A204.1 (cell line): ENCODE data around the gene RCE1.
"Not testable (repeated sequence)": the region's sequence is repeated elsewhere in the genome, so short reads cannot be mapped to it uniquely, and the experiment has no call there.

Source experiments
- FAIRE-seq: peaks from 2 replicates; lab custom pipeline; 2012; peaks lifted over from hg19 to GRCh38; lab: Jason Lieb, UNC

Gene RCE1

GRCh38 chr11:66842896-66843775 is at the start of gene RCE1:
RCE1 (plus strand) TSS chr11:66843441; CDS start chr11:66843456, 15 bp downstream.
- FAIRE-seq = no peak

GRCh38 chr11:66799815-66800214 is 43.4 kb upstream of the RCE1 start:
- not testable (repeated sequence) for FAIRE-seq

DNA sequence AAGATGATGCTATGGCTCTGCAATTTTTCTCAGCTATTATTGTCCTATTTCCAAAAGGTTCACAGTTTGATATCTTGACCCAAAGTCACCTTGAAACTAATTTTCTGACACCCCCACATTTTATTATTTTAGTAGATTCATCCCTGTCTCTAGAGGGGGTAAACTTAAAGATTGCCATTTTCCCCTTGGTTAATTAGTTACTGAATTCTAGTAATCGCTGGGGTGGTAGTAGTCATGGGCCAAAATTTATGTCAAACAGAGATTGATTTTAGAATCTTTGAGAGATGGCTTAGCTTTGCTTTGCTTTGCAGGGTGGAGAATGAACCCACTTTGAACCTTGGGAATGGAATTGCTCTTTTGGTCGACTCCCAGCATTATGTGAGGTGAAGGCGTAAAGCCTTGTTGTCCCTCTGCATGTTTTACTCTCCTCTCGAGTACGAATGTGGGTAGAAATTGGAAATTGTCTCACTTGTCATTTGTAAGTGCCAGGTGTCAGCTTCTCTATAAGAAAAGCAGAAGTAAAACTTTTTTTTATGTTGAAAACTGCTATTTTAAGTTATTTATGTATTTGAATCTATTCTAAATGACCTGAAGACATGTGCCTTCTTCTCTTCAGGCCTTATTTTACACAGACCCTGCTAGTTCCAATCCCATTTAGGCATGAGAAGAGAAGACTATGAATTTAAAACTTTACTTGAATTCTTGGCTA is 42.4 kb upstream of the RCE1 start:
- FAIRE-seq = no peak

GRCh38 chr11:66809592-66809991 is 33.6 kb upstream of the RCE1 start:
- FAIRE-seq = no peak

DNA sequence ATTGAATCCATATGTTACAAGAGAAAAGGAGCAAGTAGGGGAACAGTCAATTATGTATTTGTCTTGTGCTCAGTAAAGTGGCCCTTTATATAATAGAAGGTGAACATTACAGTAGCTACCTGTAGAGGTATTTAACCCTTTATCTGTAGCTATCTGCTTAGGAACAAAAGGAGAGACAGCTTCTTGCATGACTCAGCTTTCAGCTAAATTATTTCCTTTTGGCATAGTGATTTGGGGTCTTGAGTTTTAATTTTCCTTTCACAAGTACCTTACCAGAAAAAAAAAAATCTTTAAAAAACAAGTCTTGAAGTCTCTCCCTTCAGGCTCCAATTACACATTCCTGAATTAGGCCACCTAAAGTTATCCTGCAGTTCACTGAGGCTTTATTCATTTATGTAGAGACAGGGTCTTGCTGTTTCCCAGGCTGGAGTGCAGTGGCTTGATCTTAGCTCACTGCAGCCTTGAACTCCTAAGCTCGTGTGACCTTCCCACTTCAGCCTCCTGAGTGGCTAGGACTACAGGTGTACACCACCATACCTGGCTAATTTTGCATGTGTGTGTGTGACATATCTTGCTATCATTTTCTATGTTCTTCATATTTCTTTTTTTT is 32.6 kb upstream of the RCE1 start:
- no peak for FAIRE-seq

DNA sequence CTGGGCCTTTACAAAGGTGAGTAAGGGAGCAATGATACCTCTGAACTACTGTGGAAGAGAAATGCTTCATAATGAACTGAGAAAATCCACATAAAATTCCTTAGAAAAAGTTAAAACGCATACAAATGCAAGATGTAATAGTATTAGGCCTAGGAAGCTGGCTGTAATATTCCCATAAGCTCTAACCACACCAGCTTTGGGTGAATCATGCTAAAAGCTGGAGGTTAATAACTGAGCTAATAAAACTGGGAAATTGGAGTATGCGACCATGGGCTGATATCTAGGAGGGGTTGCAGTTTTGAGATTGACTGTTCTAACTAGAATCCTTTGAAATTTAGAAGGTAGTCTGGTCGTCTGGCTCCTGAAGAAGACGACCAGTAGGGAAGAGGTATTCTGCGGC is 28.6 kb upstream of the RCE1 start:
- FAIRE-seq = no peak

- FAIRE-seq = no peak
Observed at GRCh38 chr11:66815646-66816045, 27.6 kb upstream of the RCE1 start.

DNA sequence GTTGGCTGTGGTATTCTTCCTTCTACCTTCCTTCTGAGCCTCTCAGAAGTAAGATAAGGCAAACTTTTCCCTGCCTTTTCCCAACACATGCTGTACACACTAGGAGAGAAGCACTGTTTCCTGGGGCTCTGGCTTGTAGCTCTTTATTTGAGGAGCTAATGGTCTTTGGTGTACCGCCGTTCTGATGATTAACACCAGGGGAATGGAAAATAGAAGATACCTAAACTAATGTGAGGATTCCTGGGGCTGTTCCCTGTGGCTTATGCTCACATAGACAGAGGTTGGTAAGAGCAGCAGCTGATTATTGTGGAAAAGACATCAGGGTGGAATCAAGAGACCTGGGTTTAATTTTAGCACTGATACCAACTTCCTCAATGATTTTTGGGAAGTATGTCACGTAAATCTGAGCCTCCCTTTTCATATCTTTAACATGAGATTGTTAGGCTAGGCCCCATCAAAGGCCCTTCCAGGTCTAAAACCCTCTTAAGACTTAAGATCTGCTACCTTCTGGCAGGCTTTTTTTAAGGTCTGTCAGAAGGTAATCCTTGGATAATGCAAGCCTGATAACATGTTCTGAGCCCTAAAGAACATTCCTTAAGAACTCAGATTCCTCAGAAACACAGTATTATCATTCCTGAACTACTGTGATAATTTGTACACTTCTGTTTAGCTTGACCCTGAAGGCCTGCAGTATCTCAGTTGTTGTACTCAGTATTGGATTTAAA is 24.8 kb upstream of the RCE1 start:
- FAIRE-seq = no peak

GRCh38 chr11:66820381-66820780 is 22.9 kb upstream of the RCE1 start:
- FAIRE-seq = no peak

DNA sequence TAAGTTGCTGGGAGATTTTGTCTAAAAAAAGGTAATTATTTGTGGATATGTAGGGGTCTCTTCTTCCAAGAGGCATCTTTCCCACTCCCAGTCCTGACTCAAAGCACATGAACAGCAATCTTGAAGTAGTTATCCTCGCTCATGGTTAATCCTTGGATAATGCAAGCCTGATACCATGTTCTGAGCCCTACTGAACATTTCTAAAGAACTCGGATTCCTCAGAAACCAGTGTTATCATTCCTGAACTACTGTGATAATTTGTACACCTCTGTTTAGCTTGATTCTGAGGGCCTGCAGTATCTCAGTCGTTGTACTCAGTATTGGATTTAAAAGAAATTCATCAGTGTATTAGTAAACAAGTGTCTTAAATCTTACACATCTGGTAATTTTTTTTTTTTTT is 22.3 kb upstream of the RCE1 start:
- no peak for FAIRE-seq

DNA sequence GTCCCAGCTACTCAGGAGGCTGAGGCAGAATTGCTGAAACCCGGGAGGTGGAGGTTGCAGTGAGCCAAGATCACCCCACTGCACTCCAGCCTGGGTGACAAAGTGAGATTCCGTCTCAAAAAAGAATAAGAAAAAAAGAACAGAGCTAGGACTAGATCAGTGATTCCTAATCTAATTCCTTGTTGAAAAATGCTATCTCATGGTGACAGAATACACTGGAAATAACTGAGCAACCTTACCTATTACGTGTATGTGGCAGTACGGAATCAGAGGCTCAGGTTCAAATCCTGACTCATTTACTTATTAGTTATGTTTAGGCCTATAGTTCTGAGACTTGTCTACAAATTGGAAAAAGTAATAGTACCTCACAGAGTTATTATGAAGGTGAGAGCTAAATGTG is 19.5 kb upstream of the RCE1 start:
- FAIRE-seq = no peak

DNA sequence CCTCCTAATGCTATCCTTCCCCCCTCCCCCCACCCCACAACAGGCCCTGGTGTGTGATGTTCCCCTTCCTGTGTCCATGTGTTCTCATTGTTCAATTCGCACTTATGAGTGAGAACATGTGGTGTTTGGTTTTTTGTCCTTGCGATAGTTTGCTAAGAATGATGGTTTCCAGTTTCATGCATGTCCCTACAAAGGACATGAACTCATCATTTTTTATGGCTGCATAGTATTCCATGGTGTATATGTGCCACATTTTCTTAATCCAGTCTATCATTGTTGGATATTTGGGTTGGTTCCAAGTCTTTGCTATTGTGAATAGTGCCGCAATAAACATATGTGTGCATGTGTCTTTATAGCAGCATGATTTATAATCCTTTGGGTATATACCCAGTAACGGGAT is 18.7 kb upstream of the RCE1 start:
- not testable (repeated sequence) for FAIRE-seq

GRCh38 chr11:66834539-66834845 is 8.7 kb upstream of the RCE1 start:
- no peak for FAIRE-seq

- no peak for FAIRE-seq
Observed at GRCh38 chr11:66834943-66835342, 8.3 kb upstream of the RCE1 start.

DNA sequence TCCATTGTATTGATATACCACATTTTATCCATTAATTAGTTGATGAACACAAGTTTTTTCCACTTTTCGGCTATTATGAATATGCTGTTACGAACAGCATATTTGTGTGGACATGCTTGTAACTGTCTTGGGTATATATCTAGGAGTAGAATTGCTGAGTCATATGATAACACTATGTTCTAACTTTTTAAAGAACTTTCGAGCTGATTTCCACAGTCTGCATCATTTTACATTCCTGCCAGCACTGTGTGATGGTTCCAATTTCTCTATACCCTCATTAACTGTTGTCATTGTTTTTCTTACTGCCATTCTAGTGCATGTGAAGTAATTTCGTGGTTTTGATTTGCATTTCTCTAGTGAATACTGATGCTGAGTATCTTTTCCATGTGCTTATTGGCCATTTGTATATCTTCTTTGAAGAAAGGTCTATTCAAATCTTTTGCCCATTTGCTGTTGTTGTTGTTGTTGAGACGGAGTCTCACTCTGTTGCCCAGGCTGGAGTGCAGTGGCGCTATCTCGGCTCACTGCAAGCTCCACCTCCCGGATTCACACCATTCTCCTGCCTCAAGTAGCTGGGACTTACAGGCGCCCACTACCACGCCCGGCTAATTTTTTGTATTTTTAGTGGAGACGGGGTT is 7.4 kb upstream of the RCE1 start:
- no peak for FAIRE-seq

GRCh38 chr11:66840317-66841091 is 2.7 kb upstream of the RCE1 start:
- FAIRE-seq = no peak

DNA sequence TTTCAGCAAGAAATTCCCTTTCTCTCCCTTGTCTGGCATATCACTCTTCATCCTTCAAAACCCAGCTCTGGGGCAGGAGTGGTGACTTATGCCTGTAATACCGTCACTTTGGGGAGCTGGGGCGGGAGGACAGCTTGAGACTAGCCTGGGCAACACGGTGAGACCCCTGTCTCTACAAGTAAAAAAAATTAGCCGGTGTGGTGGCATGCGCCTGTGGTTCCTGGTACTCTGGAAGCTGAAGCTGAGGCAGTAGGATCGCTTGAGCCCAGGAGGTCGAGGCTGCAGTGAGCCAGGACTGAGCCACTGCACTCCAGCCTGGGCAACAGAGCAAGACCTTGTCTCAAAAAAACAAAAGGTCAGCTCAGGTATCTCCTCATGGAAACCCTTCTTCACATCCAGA is 1.4 kb upstream of the RCE1 start:
- no peak for FAIRE-seq

DNA sequence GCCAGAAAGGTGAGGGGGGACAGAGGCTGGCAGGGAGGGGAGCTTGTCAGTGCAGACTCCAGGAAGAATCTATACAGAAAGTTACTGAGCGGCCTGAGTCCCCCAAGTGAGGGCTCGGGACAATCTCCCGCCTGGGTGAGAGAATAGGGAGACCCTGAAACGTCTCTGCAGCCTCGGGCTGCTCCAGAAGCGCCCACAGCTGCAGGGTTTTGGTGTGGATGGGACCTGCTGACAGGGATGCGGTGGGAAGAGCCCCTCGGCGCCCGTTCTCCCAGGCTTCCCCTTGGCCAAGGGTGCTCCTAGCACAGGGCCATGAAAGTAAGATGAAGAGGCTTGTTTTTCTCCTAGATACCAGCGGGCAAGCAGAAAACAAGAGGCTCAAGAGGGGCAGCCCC is 743 bp upstream of the RCE1 start:
- no peak for FAIRE-seq

DNA sequence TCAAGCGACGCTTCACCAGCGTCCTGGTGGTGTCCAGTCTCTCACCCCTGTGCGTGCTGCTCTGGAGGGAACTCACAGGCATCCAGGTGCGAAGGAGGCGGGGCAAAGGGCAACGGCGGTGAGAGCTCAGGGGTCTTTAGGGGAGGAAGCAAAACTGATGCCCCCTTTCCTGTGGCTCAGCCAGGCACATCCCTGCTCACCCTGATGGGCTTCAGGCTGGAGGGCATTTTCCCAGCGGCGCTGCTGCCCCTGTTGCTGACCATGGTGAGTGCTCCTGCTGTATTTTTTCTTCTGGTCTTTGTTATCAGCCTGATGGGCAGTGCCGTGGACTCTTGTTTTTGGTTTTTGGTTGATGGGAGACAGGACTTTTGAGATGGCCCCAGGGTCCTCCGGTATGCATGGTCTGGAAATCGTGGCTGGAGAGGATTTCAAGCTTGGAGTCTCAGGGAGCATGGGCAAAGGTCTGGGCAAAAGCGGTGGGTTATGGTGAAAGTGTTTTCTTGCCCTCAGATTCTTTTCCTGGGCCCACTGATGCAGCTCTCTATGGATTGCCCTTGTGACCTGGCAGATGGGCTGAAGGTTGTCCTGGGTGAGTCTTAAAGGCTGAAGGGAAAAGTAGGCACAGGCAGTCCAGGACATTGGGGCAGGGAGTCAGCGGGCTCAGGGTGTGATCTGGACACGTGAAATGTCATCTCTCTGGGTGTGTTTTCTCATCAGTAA is 695 bp downstream of the RCE1 start:
- no peak for FAIRE-seq

DNA sequence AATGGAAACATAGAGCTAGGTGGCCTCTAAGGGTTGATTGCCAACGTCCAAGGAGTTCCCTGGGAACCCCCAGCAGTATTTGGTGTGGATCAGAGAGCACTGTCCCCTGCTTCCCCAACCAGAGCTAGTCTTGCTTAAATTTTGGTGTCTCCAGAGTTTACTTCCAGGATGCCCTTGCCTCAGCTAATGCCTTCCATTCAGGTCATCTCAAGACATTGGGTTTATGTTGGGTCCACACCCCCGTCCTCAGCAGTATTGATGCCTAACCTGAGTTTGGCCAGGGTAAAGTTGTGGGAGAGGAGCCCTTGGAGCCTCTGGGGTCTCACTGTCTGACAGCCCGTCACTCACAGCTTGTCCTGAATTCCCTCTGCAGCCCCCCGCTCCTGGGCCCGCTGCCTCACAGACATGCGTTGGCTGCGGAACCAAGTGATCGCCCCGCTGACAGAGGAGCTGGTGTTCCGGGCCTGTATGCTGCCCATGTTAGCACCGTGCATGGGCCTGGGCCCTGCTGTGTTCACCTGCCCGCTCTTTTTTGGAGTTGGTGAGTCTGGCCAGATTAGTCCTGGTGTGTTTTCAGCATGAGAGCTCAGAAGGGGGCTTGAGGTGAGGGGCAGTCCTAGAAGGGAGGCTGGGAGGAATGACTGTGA is 1.4 kb downstream of the RCE1 start:
- FAIRE-seq = no peak
